Keratinocyte (primary cell): ENCODE results near the gene CCN2. TPM values are rescaled to one million over a fixed set of nuclear protein-coding genes. Genes with fewer than 3 reads are reported as not detected.

Experiments
- DNase-seq: peaks from one replicate; pipeline ENCODE4 v3.0.0-alpha.2; 2011; ENCODE audit warnings: low read depth, missing footprints, low spot score
- FAIRE-seq: peaks from 2 replicates; lab custom pipeline; 2011; peaks lifted over from hg19 to GRCh38; lab: Jason Lieb, UNC
- H2AFZ ChIP-seq: 2 replicates; pipeline ENCODE4 v1.6.0; 2012; ENCODE audit warnings: low read length, control low read depth, inconsistent platforms; ENCODE audit not compliant: control insufficient read depth
- H3K27ac ChIP-seq: 2 replicates; pipeline ENCODE4 v1.5.1; 2011; ENCODE audit warnings: low read length; ENCODE audit not compliant: control insufficient read depth, insufficient read depth
- H3K27me3 ChIP-seq: 3 replicates; pipeline ENCODE4 v1.6.0; 2011; ENCODE audit warnings: low read length; ENCODE audit not compliant: control insufficient read depth, insufficient read depth; ENCODE audit errors: extremely low read depth
- H3K36me3 ChIP-seq, 2 experiments: 2 replicates in 1 of 2; 3 replicates in 1 of 2; pipeline ENCODE4 v1.5.1; 2011; ENCODE audit warnings: low read length in 2 of 2, mild to moderate bottlenecking in 1 of 2; ENCODE audit not compliant: control insufficient read depth in 2 of 2, insufficient read depth in 2 of 2; ENCODE audit errors: extremely low read depth in 1 of 2
- H3K4me1 ChIP-seq: 3 replicates; pipeline ENCODE4 v1.5.1; 2011; ENCODE audit warnings: low read length; ENCODE audit not compliant: control insufficient read depth, insufficient read depth; ENCODE audit errors: extremely low read depth
- H3K4me2 ChIP-seq: 3 replicates; pipeline ENCODE4 v1.6.0; 2011; ENCODE audit warnings: low read depth, low read length; ENCODE audit not compliant: control insufficient read depth, insufficient read depth; ENCODE audit errors: extremely low read depth
- H3K4me3 ChIP-seq, 3 experiments: fragments of 200-600 bp in 1 of 3; sonication (generic) in 1 of 3; 2 replicates in 2 of 3; 3 replicates in 1 of 3; pipeline ENCODE4 v1.5.1; 2011 to 2016; ENCODE audit warnings: low read length in 3 of 3, mild to moderate bottlenecking in 3 of 3, control low read depth in 2 of 3, inconsistent platforms in 1 of 3, low read depth in 1 of 3, mixed read lengths in 1 of 3, mixed run types in 1 of 3, moderate library complexity in 1 of 3; ENCODE audit not compliant: control insufficient read depth in 2 of 3, insufficient read depth in 2 of 3; ENCODE audit errors: extremely low read depth in 1 of 3
- H3K79me2 ChIP-seq: 2 replicates; pipeline ENCODE4 v1.6.0; 2012; ENCODE audit warnings: low read length; ENCODE audit not compliant: control insufficient read depth, insufficient read depth
- H3K9ac ChIP-seq: 3 replicates; pipeline ENCODE4 v1.6.0; 2011; ENCODE audit warnings: low read length; ENCODE audit not compliant: control insufficient read depth, insufficient read depth; ENCODE audit errors: extremely low read depth
- H3K9me1 ChIP-seq: 3 replicates; pipeline ENCODE4 v1.6.0; 2011; ENCODE audit warnings: low read length; ENCODE audit not compliant: control insufficient read depth, insufficient read depth; ENCODE audit errors: extremely low read depth
- H3K9me3 ChIP-seq: 2 replicates; pipeline ENCODE4 v1.5.1; 2012; ENCODE audit warnings: low read depth, low read length; ENCODE audit not compliant: control insufficient read depth
- H4K20me1 ChIP-seq: 3 replicates; pipeline ENCODE4 v1.6.0; 2011; ENCODE audit warnings: low read length; ENCODE audit not compliant: control insufficient read depth, insufficient read depth; ENCODE audit errors: extremely low read depth
- CTCF ChIP-seq, 3 experiments: IDR thresholded peaks in 1 of 3; conservative IDR thresholded peaks in 1 of 3; optimal IDR thresholded peaks in 1 of 3; 2 replicates in 2 of 3; 3 replicates in 1 of 3; pipeline versions ENCODE3 to v1.5.1; 2011; ENCODE audit warnings: low read length in 3 of 3, mild to moderate bottlenecking in 3 of 3, moderate library complexity in 2 of 3, control low read depth in 1 of 3, inconsistent platforms in 1 of 3; ENCODE audit not compliant: insufficient read depth in 2 of 3; ENCODE audit errors: extremely low read depth in 1 of 3
- EZH2 ChIP-seq: IDR thresholded peaks from one replicate; pipeline ENCODE4 v1.6.1; 2012; ENCODE audit warnings: inconsistent platforms, mild to moderate bottlenecking, low read length, moderate library complexity
- dilution Hi-C: fragments of 300-500 bp; cut with MboI; formaldehyde crosslinking; loops from one replicate; pipeline ENCODE4 v1.7.0; 2020; ENCODE audit warnings: low sequenced_read_pairs; ENCODE audit not compliant: extremely low pct_ligation_motif_present
- polyA plus RNA-seq, 5 experiments: library from polyadenylated mRNA; depleted of rRNA in 3 of 5; stranded (reverse) in 3 of 5; stranded (forward) in 1 of 5; unstranded in 1 of 5; fragments of >200 nt; gene quantifications; 1 replicate in 1 of 5; 2 replicates in 3 of 5; 3 replicates in 1 of 5; pipeline versions ENCODE4 v1.2.1 to v1.2.3, GENCODE V29; 2011 to 2012; ENCODE audit warnings: missing spikeins in 2 of 5, low read depth in 1 of 5, low replicate concordance in 1 of 5

CCN2 gene
- polyA plus RNA-seq, 1 donor (not counting 4 experiments of a cell fraction or from before 2014, with no cell fraction given): 78.2 TPM

- no peak for DNase-seq
- Histone ChIP-seq H3K36me3 (no peaks in the 10 kb centered on the region), H3K4me3 (no peak overlapping the region), H2AFZ (no peak overlapping the region), H3K79me2 (no peaks in the 10 kb centered on the region), H3K9ac (no peak overlapping the region), H3K9me1 (no peaks in the 10 kb centered on the region), H3K27me3 (no peaks in the 10 kb centered on the region), H3K4me1 (no peaks in the 10 kb centered on the region), H3K4me2 (no peak overlapping the region), H3K9me3 (no peaks in the 10 kb centered on the region), H4K20me1 (no peaks in the 10 kb centered on the region), H3K27ac (no peak overlapping the region)
- peak; percentile 61 for FAIRE-seq
- TF ChIP-seq EZH2: no peak
- TF ChIP-seq CTCF (optimal IDR thresholded peaks at IDR 0.05 in 1 of 3, IDR thresholded peaks at IDR 0.05 in 1 of 3, conservative IDR thresholded peaks at IDR 0.05 in 1 of 3; ENCODE audit: extremely low read depth in 1 of 3, insufficient read depth in 2 of 3, low read length in 3 of 3): no peak
- dilution Hi-C loops: no loop called here
Measured at GRCh38 chr6:131982740-131983259, 31.6 kb upstream of the CCN2 start.

- no peak for DNase-seq
- Histone ChIP-seq H3K27ac (no peak overlapping the region), H2AFZ (no peak overlapping the region), H3K9ac (no peak overlapping the region), H3K4me1 (no peaks in the 10 kb centered on the region), H3K4me3 (no peak overlapping the region), H3K27me3 (no peaks in the 10 kb centered on the region), H3K79me2 (no peaks in the 10 kb centered on the region), H3K9me3 (no peaks in the 10 kb centered on the region), H3K36me3 (no peaks in the 10 kb centered on the region), H3K9me1 (no peaks in the 10 kb centered on the region), H3K4me2 (no peak overlapping the region), H4K20me1 (no peaks in the 10 kb centered on the region)
- dilution Hi-C loops: no loop called here
- no peak for FAIRE-seq
- no peak for TF ChIP-seq EZH2
- TF ChIP-seq CTCF (optimal IDR thresholded peaks at IDR 0.05 in 1 of 3, IDR thresholded peaks at IDR 0.05 in 1 of 3, conservative IDR thresholded peaks at IDR 0.05 in 1 of 3; ENCODE audit: extremely low read depth in 1 of 3, insufficient read depth in 2 of 3, low read length in 3 of 3): no peak
Measured at GRCh38 chr6:131981624-131981978, 30.4 kb upstream of the CCN2 start.
